ENCODE measurements around the gene SGMS2. TPM values are rescaled to one million over a fixed set of nuclear protein-coding genes. Genes with fewer than 3 reads are reported as not detected.

SGMS2 gene
- total RNA-seq, 1 donor from 2014 or later = 7.5 TPM

DNA sequence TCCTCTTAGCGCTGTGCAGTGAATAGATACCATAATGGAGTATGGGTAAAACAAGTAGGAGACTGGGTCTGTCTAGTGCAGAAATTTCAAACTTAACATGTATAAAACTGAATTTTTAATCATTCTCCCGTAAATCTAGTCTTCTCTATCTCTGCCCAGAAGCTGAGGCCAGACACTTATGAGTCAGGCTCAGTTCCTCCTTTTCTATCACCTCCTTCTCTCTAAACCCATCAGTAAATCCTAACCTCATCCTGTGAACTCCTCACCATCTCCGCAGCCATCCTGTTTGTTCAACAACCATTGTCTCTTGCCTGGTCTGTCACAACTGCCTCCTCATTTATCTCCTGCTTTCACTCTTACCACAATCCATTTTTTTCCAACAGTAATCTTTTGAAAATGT is 19.8 kb upstream of the SGMS2 start:
- Mint-ChIP-seq H3K9me3 (peaks cover 7% of the 10 kb centered on the region), H3K27me3 (ENCODE audit: low read depth) (peaks cover 22% of the 10 kb centered on the region), H3K4me1 (no peaks in the 10 kb centered on the region), H3K4me3 (no peak overlapping the region), H3K27ac (no peak overlapping the region), H3K36me3 (no peaks in the 10 kb centered on the region)
- TF ChIP-seq, protein P1, sequence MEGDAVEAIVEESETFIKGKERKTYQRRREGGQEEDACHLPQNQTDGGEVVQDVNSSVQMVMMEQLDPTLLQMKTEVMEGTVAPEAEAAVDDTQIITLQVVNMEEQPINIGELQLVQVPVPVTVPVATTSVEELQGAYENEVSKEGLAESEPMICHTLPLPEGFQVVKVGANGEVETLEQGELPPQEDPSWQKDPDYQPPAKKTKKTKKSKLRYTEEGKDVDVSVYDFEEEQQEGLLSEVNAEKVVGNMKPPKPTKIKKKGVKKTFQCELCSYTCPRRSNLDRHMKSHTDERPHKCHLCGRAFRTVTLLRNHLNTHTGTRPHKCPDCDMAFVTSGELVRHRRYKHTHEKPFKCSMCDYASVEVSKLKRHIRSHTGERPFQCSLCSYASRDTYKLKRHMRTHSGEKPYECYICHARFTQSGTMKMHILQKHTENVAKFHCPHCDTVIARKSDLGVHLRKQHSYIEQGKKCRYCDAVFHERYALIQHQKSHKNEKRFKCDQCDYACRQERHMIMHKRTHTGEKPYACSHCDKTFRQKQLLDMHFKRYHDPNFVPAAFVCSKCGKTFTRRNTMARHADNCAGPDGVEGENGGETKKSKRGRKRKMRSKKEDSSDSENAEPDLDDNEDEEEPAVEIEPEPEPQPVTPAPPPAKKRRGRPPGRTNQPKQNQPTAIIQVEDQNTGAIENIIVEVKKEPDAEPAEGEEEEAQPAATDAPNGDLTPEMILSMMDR (IDR thresholded peaks at IDR 0.05; ENCODE audit: unreplicated experiment) = no peak
- no peak for DNase-seq (ENCODE audit: low spot score in 2 of 2, unreplicated experiment in 2 of 2)

DNA sequence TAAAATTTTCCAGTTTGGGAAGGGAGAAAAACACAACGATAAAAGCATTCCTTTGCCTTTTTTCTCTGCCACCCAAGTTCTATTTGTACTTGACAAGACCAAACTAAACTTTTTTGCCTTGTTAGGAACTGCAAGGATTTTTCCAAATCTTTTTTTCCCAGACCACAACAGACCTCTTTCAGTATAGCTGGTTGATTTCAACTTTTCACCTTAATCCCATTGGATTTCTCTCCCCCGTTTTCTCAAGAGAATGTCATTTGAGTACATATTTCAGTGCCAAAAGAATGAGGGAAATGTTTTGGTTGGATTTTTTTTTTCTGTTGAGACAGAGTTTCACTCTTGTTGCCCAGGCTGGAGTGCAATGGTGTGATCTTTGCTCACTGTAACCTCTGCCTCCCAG is 18.5 kb upstream of the SGMS2 start:
- no peak overlapping the region for H3K4me3 Mint-ChIP-seq
- TF ChIP-seq, protein P1 (IDR thresholded peaks at IDR 0.05; ENCODE audit: unreplicated experiment) = no peak
- no peak overlapping the region for H3K27ac Mint-ChIP-seq
- no peaks in the 10 kb centered on the region for H3K36me3 Mint-ChIP-seq
- peaks cover 7% of the 10 kb centered on the region for H3K9me3 Mint-ChIP-seq
- no peaks in the 10 kb centered on the region for H3K4me1 Mint-ChIP-seq
- no peak for DNase-seq (ENCODE audit: low spot score in 2 of 2, unreplicated experiment in 2 of 2)
- H3K27me3 Mint-ChIP-seq (ENCODE audit: low read depth) = peaks cover 17% of the 10 kb centered on the region

DNA sequence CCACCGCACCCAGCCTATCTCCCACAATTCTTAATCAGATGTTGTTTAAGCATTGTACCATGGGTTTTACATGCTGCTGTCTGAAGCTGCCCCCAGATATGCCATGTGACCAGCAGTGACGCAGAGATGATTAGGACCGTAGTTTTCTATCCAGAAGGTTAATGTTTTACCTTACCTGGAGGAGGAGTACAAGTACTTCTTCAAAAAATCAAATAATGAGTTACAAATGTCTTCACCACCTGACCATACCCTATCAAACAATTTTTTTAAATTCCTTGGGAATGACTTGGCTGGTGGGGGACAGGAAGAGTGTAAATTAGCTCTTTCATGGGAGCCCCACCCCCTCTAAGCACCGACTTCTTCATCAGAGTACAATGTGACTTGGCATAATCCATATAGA is 16.2 kb upstream of the SGMS2 start:
- H3K36me3 Mint-ChIP-seq = no peaks in the 10 kb centered on the region
- no peak overlapping the region for H3K4me3 Mint-ChIP-seq
- no peak for DNase-seq (ENCODE audit: low spot score in 2 of 2, unreplicated experiment in 2 of 2)
- TF ChIP-seq, protein P1 (IDR thresholded peaks at IDR 0.05; ENCODE audit: unreplicated experiment) = no peak
- H3K4me1 Mint-ChIP-seq = peaks cover 5% of the 10 kb centered on the region
- peaks cover 15% of the 10 kb centered on the region for H3K27me3 Mint-ChIP-seq (ENCODE audit: low read depth)
- H3K9me3 Mint-ChIP-seq = peaks cover 3% of the 10 kb centered on the region
- H3K27ac Mint-ChIP-seq = no peak overlapping the region

DNA sequence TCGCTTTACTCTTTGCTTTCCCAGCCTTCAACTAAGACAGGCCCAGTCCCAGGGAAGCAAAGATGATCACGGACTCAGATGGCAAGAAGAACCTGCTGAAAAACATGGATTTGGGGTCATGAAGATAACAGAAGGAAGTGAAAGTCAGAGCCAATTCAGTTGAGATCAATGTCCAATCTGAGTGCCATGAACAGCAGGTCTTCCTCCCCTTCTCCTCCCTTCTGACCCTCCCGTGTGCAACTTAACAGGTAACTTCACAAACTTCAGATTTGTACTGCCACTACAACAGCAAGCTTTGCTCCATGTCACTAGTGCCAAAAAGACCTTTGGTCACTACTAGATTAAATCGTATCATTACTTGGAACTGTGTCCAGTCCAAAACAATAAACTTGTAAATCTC is 15.5 kb upstream of the SGMS2 start:
- Mint-ChIP-seq H3K4me3 (no peak overlapping the region), H3K9me3 (no peaks in the 10 kb centered on the region), H3K27ac (no peak overlapping the region), H3K4me1 (peaks cover 6% of the 10 kb centered on the region), H3K27me3 (ENCODE audit: low read depth) (peaks cover 12% of the 10 kb centered on the region), H3K36me3 (no peaks in the 10 kb centered on the region)
- TF ChIP-seq, protein P1 (IDR thresholded peaks at IDR 0.05; ENCODE audit: unreplicated experiment) = no peak
- no peak for DNase-seq (ENCODE audit: low spot score in 2 of 2, unreplicated experiment in 2 of 2)

DNA sequence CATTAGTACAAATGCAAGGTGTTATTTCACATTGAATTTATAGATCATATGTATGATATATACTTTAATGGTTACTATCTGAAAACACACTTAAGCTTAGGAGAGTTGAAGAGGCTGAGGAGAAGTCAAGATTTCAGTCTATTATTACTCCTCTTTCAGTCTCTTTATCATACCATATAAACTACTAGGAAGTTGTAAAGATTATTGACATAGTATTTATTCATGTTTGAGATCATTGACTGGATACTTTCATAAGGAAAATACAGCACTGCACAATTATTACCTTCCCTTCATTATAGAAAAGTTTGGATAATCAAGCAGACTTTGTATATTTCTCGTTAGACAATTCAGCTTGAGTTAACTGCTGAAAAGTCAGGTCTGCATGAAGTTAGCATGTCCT is 10.0 kb upstream of the SGMS2 start:
- TF ChIP-seq, protein P1 (IDR thresholded peaks at IDR 0.05; ENCODE audit: unreplicated experiment) = no peak
- H3K9me3 Mint-ChIP-seq = no peaks in the 10 kb centered on the region
- no peak overlapping the region for H3K4me3 Mint-ChIP-seq
- H3K36me3 Mint-ChIP-seq = no peaks in the 10 kb centered on the region
- DNase-seq (ENCODE audit: low spot score in 2 of 2, unreplicated experiment in 2 of 2) = no peak
- H3K4me1 Mint-ChIP-seq = peaks cover 7% of the 10 kb centered on the region
- no peak overlapping the region for H3K27ac Mint-ChIP-seq
- no peaks in the 10 kb centered on the region for H3K27me3 Mint-ChIP-seq (ENCODE audit: low read depth)

DNA sequence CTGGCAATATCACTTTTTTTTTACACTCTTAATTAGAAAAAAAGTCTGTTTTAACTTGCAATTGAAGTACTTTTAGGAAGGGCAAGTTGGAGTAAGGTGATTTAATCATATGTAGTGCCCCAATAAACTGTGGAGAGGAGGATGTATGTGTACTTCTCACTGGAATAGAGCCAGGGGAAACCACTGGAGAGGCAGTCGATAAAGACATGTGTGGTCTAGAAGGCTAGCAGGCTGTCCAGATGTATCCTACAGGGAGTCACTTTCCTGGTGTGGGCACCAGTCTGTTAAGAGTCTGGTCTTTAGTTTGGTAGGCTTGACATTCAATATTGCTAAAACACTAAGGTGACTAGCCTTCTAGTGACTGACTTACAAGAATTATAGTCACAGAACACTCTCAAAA is 9.6 kb upstream of the SGMS2 start:
- TF ChIP-seq, protein P1 (IDR thresholded peaks at IDR 0.05; ENCODE audit: unreplicated experiment) = no peak
- H3K4me1 Mint-ChIP-seq = peaks cover 7% of the 10 kb centered on the region
- H3K27ac Mint-ChIP-seq = no peak overlapping the region
- no peak overlapping the region for H3K4me3 Mint-ChIP-seq
- H3K36me3 Mint-ChIP-seq = no peaks in the 10 kb centered on the region
- H3K9me3 Mint-ChIP-seq = no peaks in the 10 kb centered on the region
- no peak for DNase-seq (ENCODE audit: low spot score in 2 of 2, unreplicated experiment in 2 of 2)
- peaks cover 4% of the 10 kb centered on the region for H3K27me3 Mint-ChIP-seq (ENCODE audit: low read depth)
